K562 (cell line): ENCODE data around the gene SPRED2. TPM values are rescaled to one million over a fixed set of nuclear protein-coding genes. Genes with fewer than 3 reads are reported as not detected.
A peak's percentile ranks its signal among the peaks of the same experiment; 100 is the strongest.

ENCODE experiments used
- ARID1B ChIP-seq: fragments of 450-650 bp; IDR thresholded peaks from 2 replicates; pipeline ENCODE4 v1.6.1; 2016; ENCODE audit warnings: antibody characterized with exemption, mild to moderate bottlenecking, inconsistent platforms
- ARNT ChIP-seq, 2 experiments: fragments of 450-650 bp; IDR thresholded peaks; 2 replicates each; pipeline ENCODE4 v1.6.1; 2016; ENCODE audit warnings: mild to moderate bottlenecking in 1 of 2
- ASH1L ChIP-seq: fragments of 450-650 bp; IDR thresholded peaks from 2 replicates; pipeline ENCODE4 v1.6.1; 2018; ENCODE audit warnings: borderline replicate concordance, mild to moderate bottlenecking, low read depth; ENCODE audit not compliant: partially characterized antibody
- FOSL1 ChIP-seq: fragments of 200-800 bp; sonication (Bioruptor generic); conservative IDR thresholded peaks from 2 replicates; pipeline ENCODE4 v1.6.1; 2016; ENCODE audit warnings: missing genetic modification characterization, missing compliant biosample characterization
- FOXK2 ChIP-seq, 2 experiments: fragments of 450-650 bp; IDR thresholded peaks in 1 of 2; conservative IDR thresholded peaks in 1 of 2; 2 replicates each; pipeline ENCODE4 v1.6.1; 2016; ENCODE audit warnings: low read depth in 2 of 2, mild to moderate bottlenecking in 1 of 2
- HIVEP1 ChIP-seq: fragments of 250-450 bp; sonication (Bioruptor Pico); IDR thresholded peaks from 2 replicates; pipeline ENCODE4 v1.4.0; 2020; ENCODE audit warnings: mild to moderate bottlenecking
- JUN ChIP-seq, 2 experiments: sonication (generic) in 1 of 2; formaldehyde crosslinking in 1 of 2; IDR thresholded peaks; 2 replicates each; pipeline versions ENCODE4 v1.6.1 to v1.8.0; 2012 to 2022; ENCODE audit warnings: borderline replicate concordance in 2 of 2, mild to moderate bottlenecking in 2 of 2, improper control_type of control experiment in 1 of 2, low read depth in 1 of 2, low read length in 1 of 2, missing genetic modification reagents in 1 of 2
- MCM5 ChIP-seq: fragments of 450-650 bp; IDR thresholded peaks from 2 replicates; pipeline ENCODE4 v1.6.1; 2016; ENCODE audit warnings: low read depth
- MYBL2 ChIP-seq, 2 experiments: fragments of 450-650 bp in 1 of 2; sonication (generic) in 1 of 2; formaldehyde crosslinking in 1 of 2; IDR thresholded peaks; 2 replicates each; pipeline versions ENCODE4 v1.6.1 to v1.8.1; 2017 to 2022; ENCODE audit warnings: borderline replicate concordance in 1 of 2, inconsistent platforms in 1 of 2, low read depth in 1 of 2, mild to moderate bottlenecking in 1 of 2, missing genetic modification reagents in 1 of 2, moderate library complexity in 1 of 2
- POLR2B ChIP-seq: fragments of 450-650 bp; IDR thresholded peaks from 2 replicates; pipeline ENCODE4 v1.6.1; 2018; ENCODE audit warnings: low read depth; ENCODE audit not compliant: partially characterized antibody
- SMARCC2 ChIP-seq: fragments of 450-650 bp; IDR thresholded peaks from 2 replicates; pipeline ENCODE4 v1.6.1; 2017; ENCODE audit warnings: antibody characterized with exemption, moderate library complexity, mild to moderate bottlenecking, low read depth
- SREBF1 ChIP-seq: fragments of 150-350 bp; IDR thresholded peaks from 2 replicates; pipeline ENCODE4 v1.6.1; 2014; ENCODE audit warnings: antibody characterized with exemption, low read depth, low read length, borderline replicate concordance
- STAT5A ChIP-seq: IDR thresholded peaks from 2 replicates; pipeline ENCODE4 v1.6.1; 2012; ENCODE audit warnings: low read length, inconsistent platforms, borderline replicate concordance
- TAF1 ChIP-seq: IDR thresholded peaks from 2 replicates; pipeline ENCODE4 v1.6.1; 2011; ENCODE audit warnings: mild to moderate bottlenecking, low read length, moderate library complexity; ENCODE audit not compliant: insufficient read depth, control insufficient read depth, severe bottlenecking; ENCODE audit errors: extremely low read depth
- TSHZ1 ChIP-seq: fragments of 250-450 bp; sonication (Bioruptor Pico); IDR thresholded peaks from 2 replicates; pipeline ENCODE4 v1.4.0; 2020; ENCODE audit warnings: mild to moderate bottlenecking, moderate library complexity
- ZBTB2 ChIP-seq: fragments of 450-650 bp; IDR thresholded peaks from 2 replicates; pipeline ENCODE4 v1.6.1; 2016; ENCODE audit warnings: antibody characterized with exemption
- ZFP36 ChIP-seq: fragments of 150-350 bp; IDR thresholded peaks from 2 replicates; pipeline ENCODE4 v1.6.1; 2018; ENCODE audit warnings: low read length, low read depth; ENCODE audit not compliant: partially characterized antibody
- ZNF124 ChIP-seq: sonication (generic); formaldehyde crosslinking; IDR thresholded peaks from 2 replicates; pipeline ENCODE4 v1.8.1; 2022; ENCODE audit warnings: missing genetic modification reagents
- ZNF232 ChIP-seq: sonication (generic); formaldehyde crosslinking; IDR thresholded peaks from 2 replicates; pipeline ENCODE4 v1.8.0; 2022; ENCODE audit warnings: mild to moderate bottlenecking, missing genetic modification reagents
- ZNF24 ChIP-seq: fragments of 450-650 bp; IDR thresholded peaks from 2 replicates; pipeline ENCODE4 v1.6.1; 2016
- ZNF316 ChIP-seq: fragments of 450-650 bp; IDR thresholded peaks from 2 replicates; pipeline ENCODE4 v1.6.1; 2016
- ZNF655 ChIP-seq: fragments of 250-450 bp; sonication (Bioruptor Pico); IDR thresholded peaks from 2 replicates; pipeline ENCODE4 v1.5.0; 2021
- ZNF699 ChIP-seq: fragments of 250-450 bp; sonication (Bioruptor Pico); IDR thresholded peaks from 2 replicates; pipeline ENCODE4 v1.8.0; 2021; ENCODE audit warnings: mild to moderate bottlenecking, moderate library complexity; ENCODE audit not compliant: insufficient replicate concordance
- ZNF778 ChIP-seq: fragments of 450-650 bp; formaldehyde crosslinking; IDR thresholded peaks from 2 replicates; pipeline ENCODE4 v1.4.0; 2020; ENCODE audit warnings: mild to moderate bottlenecking, moderate library complexity
- polyA plus RNA-seq, 8 experiments: library from polyadenylated mRNA; depleted of rRNA in 4 of 8; stranded (reverse) in 5 of 8; unstranded in 3 of 8; fragments of >200 nt; fragmentation: Nextera tagmentation in 2 of 8; fragmentation: Illumina TruSeq in 1 of 8; extraction: Ambion mirVana in 2 of 8; extraction: Trizol in 1 of 8; gene quantifications; 2 replicates each; pipeline versions ENCODE4 v1.2.1 to v1.2.3, GENCODE V29; 2011 to 2014; ENCODE audit warnings: inconsistent platforms in 1 of 8, missing spikeins in 1 of 8
- total RNA-seq, 7 experiments: library from RNA; depleted of rRNA in 6 of 7; stranded (reverse); fragments of >200 nt in 6 of 7; fragmentation: Illumina TruSeq in 2 of 7; extraction: Trizol in 2 of 7; gene quantifications; 2 replicates each; pipeline versions ENCODE4 v1.2.1 to v1.2.3, GENCODE V29; 2011 to 2021; ENCODE audit warnings: low replicate concordance in 1 of 7

Gene SPRED2
- total and polyA plus RNA-seq, 9 of the 15 experiments (the other 6 are each of a cell fraction or from before 2014, with no cell fraction given), result 4.6 to 50.8 (median 14.1) TPM

- TF ChIP-seq ZBTB2 (peak; percentile 63; the same call in 1 of the 2 replicates), TAF1 (peak; percentile 20), ZFP36 (peak; percentile 72), ZNF655 (no peak), SMARCC2 (peak; percentile 89), MYBL2 (IDR thresholded peaks at IDR 0.05; ENCODE audit: low read depth) (no peak), MYBL2 (CRISPR knock-in tag; IDR thresholded peaks at IDR 0.05; ENCODE audit: borderline replicate concordance) (no peak), FOXK2 (conservative IDR thresholded peaks at IDR 0.05 in 1 of 2, IDR thresholded peaks at IDR 0.05 in 1 of 2; ENCODE audit: low read depth in 2 of 2) (peak; percentile 51; a peak in 2 of 4 replicates), MCM5 (no peak), ZNF124 (CRISPR knock-in tag) (no peak), ZNF232 (CRISPR knock-in tag) (no peak), JUN (IDR thresholded peaks at IDR 0.05; ENCODE audit: borderline replicate concordance, low read depth, low read length) (peak; percentile 78), JUN (CRISPR knock-in tag; IDR thresholded peaks at IDR 0.05; ENCODE audit: borderline replicate concordance) (no peak), ASH1L (no peak), ARID1B (peak; percentile 95), SREBF1 (no peak), STAT5A (peak; percentile 51; the same call in 1 of the 2 replicates), POLR2B (peak; percentile 45), ZNF316 (peak; percentile 8; the same call in 1 of the 2 replicates), ZNF699 (CRISPR knock-in tag) (no peak), FOSL1 (tag) (peak; percentile 52), ARNT (IDR thresholded peaks at IDR 0.05) (0 out of 4 replicates have a peak, but pooled peaks of 1 of the 2 experiments have one; percentile 62), HIVEP1 (CRISPR knock-in tag) (no peak), ZNF778 (CRISPR knock-in tag) (no peak), ZNF24 (no peak), TSHZ1 (CRISPR knock-in tag) (no peak)
Observed at GRCh38 chr2:65294701-65295100, 137.7 kb downstream of the SPRED2 start (continued).
